H1 (cell line): ENCODE results near the gene TJP3. TPM values are rescaled to one million over a fixed set of nuclear protein-coding genes. Genes with fewer than 3 reads are reported as not detected.

ENCODE experiments used
- CTCF ChIA-PET: fragments of 300-600 bp; sonication (Branson Sonifier 250); formaldehyde crosslinking; loops from one replicate; lab custom pipeline; 2021; ENCODE audit not compliant: partially characterized antibody; lab: Charles Lee
- POLR2A ChIA-PET: fragments of 300-600 bp; sonication (Branson Sonifier 250); formaldehyde crosslinking; loops from one replicate; lab custom pipeline; 2021; ENCODE audit warnings: inconsistent platforms; ENCODE audit not compliant: partially characterized antibody; lab: Charles Lee
- DNase-seq, 2 experiments: peaks; one replicate each; pipeline versions ENCODE4 v3.0.0 to v3.0.0-alpha.2; 2010 to 2022; ENCODE audit warnings: low spot score in 2 of 2, low read depth in 1 of 2, mixed read lengths in 1 of 2
- FAIRE-seq: peaks from 2 replicates; lab custom pipeline; 2011; peaks lifted over from hg19 to GRCh38; lab: Jason Lieb, UNC
- H2AFZ ChIP-seq: 2 replicates; pipeline ENCODE4 v1.8.1; 2012; ENCODE audit warnings: low read length, inconsistent platforms
- H2AK5ac ChIP-seq: 2 replicates; pipeline ENCODE4 v1.6.1; 2013; ENCODE audit warnings: low read depth, low read length
- H2BK120ac ChIP-seq: replicated peaks from 2 replicates; pipeline ENCODE3; 2013; ENCODE audit warnings: low read depth, low read length, inconsistent platforms
- H2BK12ac ChIP-seq: 2 replicates; pipeline ENCODE4 v1.6.1; 2013; ENCODE audit warnings: low read depth, low read length
- H2BK15ac ChIP-seq: 2 replicates; pipeline ENCODE4 v1.6.1; 2013; ENCODE audit warnings: low read length
- H2BK20ac ChIP-seq: 2 replicates; pipeline ENCODE4 v1.6.1; 2013; ENCODE audit warnings: low read length
- H2BK5ac ChIP-seq: 2 replicates; pipeline ENCODE4 v1.6.1; 2013; ENCODE audit warnings: low read depth, low read length
- H3K14ac ChIP-seq: 2 replicates; pipeline ENCODE4 v1.6.1; 2013; ENCODE audit warnings: inconsistent platforms; ENCODE audit not compliant: insufficient read length
- H3K18ac ChIP-seq: 2 replicates; pipeline ENCODE4 v1.6.1; 2013; ENCODE audit warnings: low read length; ENCODE audit errors: extremely low read depth
- H3K23ac ChIP-seq: 2 replicates; pipeline ENCODE4 v1.6.1; 2013; ENCODE audit warnings: inconsistent platforms; ENCODE audit not compliant: insufficient read length
- H3K23me2 ChIP-seq: 2 replicates; pipeline ENCODE4 v1.6.1; 2013; ENCODE audit warnings: low read depth, low read length
- H3K27ac ChIP-seq: 2 replicates; pipeline ENCODE4 v1.6.1; 2011; ENCODE audit warnings: low read depth, low read length, inconsistent platforms
- H3K27me3 ChIP-seq, 4 experiments: replicated peaks in 1 of 4; 1 replicate in 1 of 4; 2 replicates in 3 of 4; pipeline versions ENCODE4 v1.6.1 to v1.8.1; 2011 to 2013; ENCODE audit warnings: low read length in 3 of 4, mild to moderate bottlenecking in 3 of 4, inconsistent platforms in 2 of 4, mixed read lengths in 2 of 4, moderate library complexity in 1 of 4; ENCODE audit not compliant: control insufficient read depth in 3 of 4, insufficient read depth in 3 of 4; ENCODE audit errors: extremely low read depth in 1 of 4
- H3K36me3 ChIP-seq, 4 experiments: 2 replicates each; pipeline versions ENCODE4 v1.6.1 to v1.8.1; 2011 to 2013; ENCODE audit warnings: mild to moderate bottlenecking in 4 of 4, low read length in 3 of 4, moderate library complexity in 2 of 4, control low read depth in 1 of 4, inconsistent platforms in 1 of 4; ENCODE audit not compliant: insufficient read depth in 4 of 4, control insufficient read depth in 2 of 4
- H3K4ac ChIP-seq: replicated peaks from 2 replicates; pipeline ENCODE3; 2013; ENCODE audit warnings: low read length, low read depth, mixed read lengths, inconsistent platforms; ENCODE audit not compliant: insufficient read length
- H3K4me1 ChIP-seq, 4 experiments: replicated peaks in 1 of 4; 1 replicate in 1 of 4; 2 replicates in 3 of 4; pipeline versions ENCODE4 v1.6.1 to v1.8.1; 2011 to 2013; ENCODE audit warnings: low read length in 3 of 4, inconsistent platforms in 2 of 4, mixed read lengths in 1 of 4; ENCODE audit not compliant: insufficient read depth in 4 of 4, control insufficient read depth in 3 of 4
- H3K4me2 ChIP-seq, 2 experiments: 2 replicates each; pipeline versions ENCODE4 v1.6.1 to v1.8.1; 2011 to 2013; ENCODE audit warnings: low read depth in 2 of 2, low read length in 2 of 2, control low read depth in 1 of 2, inconsistent platforms in 1 of 2, mild to moderate bottlenecking in 1 of 2; ENCODE audit not compliant: insufficient read depth in 1 of 2
- H3K4me3 ChIP-seq, 4 experiments: fragments of 200-600, 300-600 bp in 1 of 4; sonication (generic), shearing (Covaris generic), sonication (Bioruptor Twin) in 1 of 4; 2 replicates each; pipeline versions ENCODE4 v1.5.1 to v1.8.1; 2011 to 2016; ENCODE audit warnings: low read length in 4 of 4, low read depth in 3 of 4, control low read depth in 2 of 4, inconsistent platforms in 2 of 4, mild to moderate bottlenecking in 2 of 4, mixed read lengths in 1 of 4, moderate library complexity in 1 of 4; ENCODE audit not compliant: insufficient read depth in 2 of 4; ENCODE audit errors: extremely low read depth in 1 of 4
- H3K56ac ChIP-seq: replicated peaks from 2 replicates; pipeline ENCODE3; 2013; ENCODE audit warnings: low read depth, mild to moderate bottlenecking, mixed read lengths, low read length, inconsistent platforms; ENCODE audit not compliant: insufficient read length
- H3K79me1 ChIP-seq: 2 replicates; pipeline ENCODE4 v1.6.1; 2013; ENCODE audit warnings: low read depth, low read length, control low read depth
- H3K79me2 ChIP-seq, 2 experiments: 2 replicates each; pipeline versions ENCODE4 v1.6.1 to v1.8.1; 2012 to 2013; ENCODE audit warnings: low read length in 2 of 2, mild to moderate bottlenecking in 2 of 2, inconsistent platforms in 1 of 2; ENCODE audit not compliant: insufficient read depth in 2 of 2, control insufficient read depth in 1 of 2
- H3K9ac ChIP-seq, 4 experiments: replicated peaks in 1 of 4; 1 replicate in 1 of 4; 2 replicates in 3 of 4; pipeline versions ENCODE4 v1.6.1 to v1.8.1; 2011 to 2013; ENCODE audit warnings: low read depth in 3 of 4, low read length in 3 of 4, control low read depth in 2 of 4, mild to moderate bottlenecking in 2 of 4, moderate library complexity in 2 of 4, inconsistent platforms in 1 of 4; ENCODE audit errors: extremely low read depth in 1 of 4
- H3K9me3 ChIP-seq, 2 experiments: 2 replicates each; pipeline versions ENCODE4 v1.6.1 to v1.8.1; 2012 to 2013; ENCODE audit warnings: mild to moderate bottlenecking in 2 of 2, moderate library complexity in 2 of 2, control low read depth in 1 of 2, inconsistent platforms in 1 of 2, low read depth in 1 of 2, low read length in 1 of 2, mixed read lengths in 1 of 2; ENCODE audit not compliant: insufficient read depth in 2 of 2
- H4K20me1 ChIP-seq, 2 experiments: replicated peaks in 1 of 2; 2 replicates each; pipeline versions ENCODE3 to v1.8.1; 2011 to 2013; ENCODE audit warnings: inconsistent platforms in 2 of 2, low read length in 2 of 2, mild to moderate bottlenecking in 1 of 2; ENCODE audit not compliant: insufficient read depth in 2 of 2, control insufficient read depth in 1 of 2
- H4K5ac ChIP-seq: 2 replicates; pipeline ENCODE4 v1.6.1; 2013; ENCODE audit warnings: low read length, low read depth, mixed read lengths, inconsistent platforms; ENCODE audit not compliant: insufficient read length
- H4K8ac ChIP-seq: 2 replicates; pipeline ENCODE4 v1.8.0; 2013; ENCODE audit warnings: mild to moderate bottlenecking, moderate library complexity, low read length, inconsistent platforms; ENCODE audit not compliant: insufficient read depth; ENCODE audit errors: extremely low read depth
- H4K91ac ChIP-seq: replicated peaks from 2 replicates; pipeline ENCODE3; 2013; ENCODE audit warnings: low read length, mixed read lengths, inconsistent platforms; ENCODE audit not compliant: insufficient read length
- HDAC2 ChIP-seq, 2 experiments: fragments of 300-600 bp in 1 of 2; sonication (generic) in 1 of 2; IDR thresholded peaks; 2 replicates each; pipeline ENCODE4 v1.6.1; 2011 to 2012; ENCODE audit warnings: low read depth in 2 of 2, low read length in 2 of 2, mild to moderate bottlenecking in 2 of 2, moderate library complexity in 2 of 2, borderline replicate concordance in 1 of 2, inconsistent platforms in 1 of 2
- KDM4A ChIP-seq: IDR thresholded peaks from one replicate; pipeline ENCODE4 v1.7.1; 2012; ENCODE audit warnings: low read depth, mild to moderate bottlenecking, moderate library complexity, low read length, inconsistent platforms; ENCODE audit not compliant: severe bottlenecking
- RAD21 ChIP-seq, 2 experiments: IDR thresholded peaks in 1 of 2; conservative IDR thresholded peaks in 1 of 2; 2 replicates each; pipeline ENCODE4 v1.6.1; 2011; ENCODE audit warnings: low read depth in 2 of 2, low read length in 2 of 2, improper control_type of control experiment in 1 of 2, inconsistent platforms in 1 of 2, mild to moderate bottlenecking in 1 of 2, moderate library complexity in 1 of 2
- RBBP5 ChIP-seq: IDR thresholded peaks from 2 replicates; pipeline ENCODE4 v1.7.1; 2012; ENCODE audit warnings: low read depth, mild to moderate bottlenecking, inconsistent platforms, low read length, moderate library complexity, borderline replicate concordance
- WGBS, 2 experiments: shearing (Covaris generic) in 1 of 2; methylation state at CpG; one replicate each; pipeline versions ENCODE4 v1.1.6 to v1.1.7; 2013 to 2015; ENCODE audit warnings: low lambda C conversion rate in 2 of 2, mixed read lengths in 2 of 2, inconsistent platforms in 1 of 2, low coverage in 1 of 2, missing lambda C conversion rate in 1 of 2; ENCODE audit not compliant: insufficient replicate concordance in 2 of 2, insufficient coverage in 1 of 2, insufficient read length in 1 of 2; ENCODE audit errors: extremely low coverage in 1 of 2, missing lambda C conversion rate in 1 of 2; 5-methylcytosine and 5-hydroxymethylcytosine counted together
- polyA plus RNA-seq, 7 experiments: library from polyadenylated mRNA; depleted of rRNA in 3 of 7; stranded (reverse) in 5 of 7; unstranded in 2 of 7; fragments of >200 nt in 5 of 7; fragments of 200-250 nt in 2 of 7; gene quantifications; 1 replicate in 5 of 7; 2 replicates in 1 of 7; 4 replicates in 1 of 7; pipeline versions ENCODE4 v1.2.1 to v1.2.3, GENCODE V29; 2011 to 2013; ENCODE audit warnings: missing spikeins in 2 of 7, mixed read lengths in 2 of 7
- total RNA-seq: library from RNA; stranded (reverse); fragmentation: NEBNext Ultra II Directional; extraction: Animal tissue kit (Norgen Biotek cat#: 25700); gene quantifications from 2 replicates; pipeline ENCODE4 v1.2.1, GENCODE V29; 2021
- TF ChIP-seq, protein P1 (sequence below), 3 experiments: IDR thresholded peaks; 1 replicate in 2 of 3; 2 replicates in 1 of 3; pipeline versions ENCODE4 v1.5.1 to v1.6.1; 2011; ENCODE audit warnings: low read length in 3 of 3, mild to moderate bottlenecking in 3 of 3, inconsistent platforms in 2 of 3, low read depth in 1 of 3, moderate library complexity in 1 of 3; ENCODE audit not compliant: insufficient read depth in 1 of 3; ENCODE audit errors: control extremely low read depth in 1 of 3

Gene TJP3
- total and polyA plus RNA-seq, 2 of the 8 experiments (the other 6 are each of a cell fraction or from before 2014, with no cell fraction given): 17.1 to 26.1 TPM

DNA sequence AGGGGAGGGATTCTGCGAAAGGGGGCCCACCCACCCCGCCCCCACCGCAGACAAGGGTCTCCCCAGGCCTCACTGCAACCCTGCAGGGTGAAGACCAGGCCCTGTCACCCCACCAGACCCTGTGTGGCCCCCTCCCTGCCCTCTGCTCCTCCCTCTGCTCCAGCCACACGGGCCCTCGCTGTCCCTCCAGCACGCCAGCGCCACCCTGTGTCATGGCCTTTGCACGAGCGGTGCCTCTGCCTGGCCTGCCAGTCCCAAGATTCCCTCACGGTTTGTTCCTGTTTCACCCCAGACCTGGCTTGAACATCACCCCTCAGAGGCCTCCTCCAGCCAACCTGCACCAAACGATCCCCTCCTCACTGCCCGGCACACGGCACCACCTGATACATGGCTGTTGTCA lies 35.2 kb upstream of the TJP3 start:
- no peak overlapping the region for H2BK5ac ChIP-seq
- H3K4me1 ChIP-seq: peaks cover 0 to 21% (median 10%) of the 10 kb centered on the region in 4 experiments; a peak in 5 of 7 replicates
- H4K91ac ChIP-seq: no peak overlapping the region
- H3K4me3 ChIP-seq: no peak overlapping the region
- no peak overlapping the region for H3K56ac ChIP-seq
- H4K8ac ChIP-seq: no peak overlapping the region
- peaks cover 0 to 3% of the 10 kb centered on the region in 2 experiments; a peak in 1 of 4 replicates for H3K79me2 ChIP-seq
- no peak overlapping the region for H3K23ac ChIP-seq
- H3K27ac ChIP-seq: no peak overlapping the region
- H2BK120ac ChIP-seq: no peak overlapping the region
- H2AFZ ChIP-seq: no peak overlapping the region
- POLR2A ChIA-PET: interaction anchor here (1.3 to 1.6 kb wide), 3 partner anchors 9 to 15 kb away, joined by 3 to 4 read pairs (median 4); no protein-coding TSS in a partner anchor
- no peak overlapping the region for H2AK5ac ChIP-seq
- H3K79me1 ChIP-seq: peaks cover 15% of the 10 kb centered on the region; the same call in 1 of the 2 replicates
- CTCF ChIA-PET: interaction anchor here (1.0 to 3.5 kb wide), 9 partner anchors 10 to 47 kb away, joined by 3 to 13 read pairs (median 7); no protein-coding TSS in a partner anchor
- H2BK12ac ChIP-seq: no peak overlapping the region
- H2BK20ac ChIP-seq: no peak overlapping the region
- peaks cover 2% of the 10 kb centered on the region; the same call in 1 of the 2 replicates for H3K23me2 ChIP-seq
- no peak overlapping the region for H3K14ac ChIP-seq
- H4K20me1 ChIP-seq: peaks cover 8 to 28% of the 10 kb centered on the region in 2 experiments
- H3K27me3 ChIP-seq: no peaks in the 10 kb centered on the region
- TF ChIP-seq RAD21 (IDR thresholded peaks at IDR 0.05 in 1 of 2, conservative IDR thresholded peaks at IDR 0.05 in 1 of 2; ENCODE audit: low read depth in 2 of 2, low read length in 2 of 2) (peak; percentile 18 to 32; a peak in 3 of 4 replicates), RBBP5 (no peak), HDAC2 (IDR thresholded peaks at IDR 0.05; ENCODE audit: borderline replicate concordance in 1 of 2, low read depth in 2 of 2, low read length in 2 of 2) (no peak), KDM4A (no peak)
- TF ChIP-seq, protein P1, sequence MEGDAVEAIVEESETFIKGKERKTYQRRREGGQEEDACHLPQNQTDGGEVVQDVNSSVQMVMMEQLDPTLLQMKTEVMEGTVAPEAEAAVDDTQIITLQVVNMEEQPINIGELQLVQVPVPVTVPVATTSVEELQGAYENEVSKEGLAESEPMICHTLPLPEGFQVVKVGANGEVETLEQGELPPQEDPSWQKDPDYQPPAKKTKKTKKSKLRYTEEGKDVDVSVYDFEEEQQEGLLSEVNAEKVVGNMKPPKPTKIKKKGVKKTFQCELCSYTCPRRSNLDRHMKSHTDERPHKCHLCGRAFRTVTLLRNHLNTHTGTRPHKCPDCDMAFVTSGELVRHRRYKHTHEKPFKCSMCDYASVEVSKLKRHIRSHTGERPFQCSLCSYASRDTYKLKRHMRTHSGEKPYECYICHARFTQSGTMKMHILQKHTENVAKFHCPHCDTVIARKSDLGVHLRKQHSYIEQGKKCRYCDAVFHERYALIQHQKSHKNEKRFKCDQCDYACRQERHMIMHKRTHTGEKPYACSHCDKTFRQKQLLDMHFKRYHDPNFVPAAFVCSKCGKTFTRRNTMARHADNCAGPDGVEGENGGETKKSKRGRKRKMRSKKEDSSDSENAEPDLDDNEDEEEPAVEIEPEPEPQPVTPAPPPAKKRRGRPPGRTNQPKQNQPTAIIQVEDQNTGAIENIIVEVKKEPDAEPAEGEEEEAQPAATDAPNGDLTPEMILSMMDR (IDR thresholded peaks at IDR 0.05; ENCODE audit: control extremely low read depth in 1 of 3, insufficient read depth in 1 of 3, low read depth in 1 of 3, low read length in 3 of 3): peak; percentile 36 to 69 (median 52); a peak in 3 of 4 replicates
- no peak overlapping the region for H3K4ac ChIP-seq
- H3K9ac ChIP-seq: no peak overlapping the region
- H3K4me2 ChIP-seq: no peak overlapping the region
- H3K18ac ChIP-seq: no peak overlapping the region
- FAIRE-seq (no peak), DNase-seq (no peak)
- H4K5ac ChIP-seq: no peak overlapping the region
- H2BK15ac ChIP-seq: no peak overlapping the region
- 90% methylated on average over 10 of the region's 13 CpGs; no CpG with 5 or more reads in 1 of the 2 experiments for WGBS, 2 experiments
- no peaks in the 10 kb centered on the region for H3K9me3 ChIP-seq
- H3K36me3 ChIP-seq: no peaks in the 10 kb centered on the region
